Measurements from ENCODE around the gene EXOC8. TPM values are rescaled to one million over a fixed set of nuclear protein-coding genes. Genes with fewer than 3 reads are reported as not detected.
A peak's percentile ranks its signal among the peaks of the same experiment; 100 is the strongest.

EXOC8 gene
- total and polyA plus RNA-seq, 8 donors = 1.8 to 21.8 (median 7.7) TPM

- DNase-seq = peak in 1 of 2 donors; percentile 28
- 0 to 1% (median 1%) methylated on average over 37 to 43 of the region's 43 CpGs for WGBS, 5 donors
Measured at GRCh38 chr1:231338270-231339128, 847 bp upstream of the EXOC8 start, which contains the start of gene SPRTN. Gene SPRTN (plus strand): TSS chr1:231338293. CDS start chr1:231338384, 91 bp downstream.

GRCh38 chr1:231337043-231337471 is 595 bp downstream of the EXOC8 start:
- Histone ChIP-seq H3K9me3 (no peaks in the 10 kb centered on the region), H3K4me1 (peaks cover 41 to 76% (median 66%) of the 10 kb centered on the region in 4 donors), H3K36me3 (peaks cover 0 to 15% (median 9%) of the 10 kb centered on the region in 4 donors), H3K4me3 (peak overlapping the region; percentile 82 to 95 (median 90)), H3K27ac (peak overlapping the region; percentile 92 to 97 (median 95)), H3K27me3 (no peaks in the 10 kb centered on the region)
- 0 to 2% (median 1%) methylated on average over 3 to 32 of the region's 32 CpGs for WGBS, 5 donors
- DNase-seq = no peak
- intact Hi-C loops (cut with DNase I; ENCODE audit: low total_unique reads) = no loop called here
- no peak for TF ChIP-seq POLR2A (IDR thresholded peaks at IDR 0.05)
- TF ChIP-seq EP300 (IDR thresholded peaks at IDR 0.05) = no peak
- TF ChIP-seq POLR2AphosphoS5 (IDR thresholded peaks at IDR 0.05) = no peak
- TF ChIP-seq CTCF (IDR thresholded peaks at IDR 0.05) = no peak

More at GRCh38 chr1:231338270-231339128, 847 bp upstream of the EXOC8 start, which contains the start of gene SPRTN:
- Histone ChIP-seq H3K27ac (peak within 1 kb of the TSS; percentile 92 to 97 (median 95)), H3K4me3 (peak within 1 kb of the TSS; percentile 82 to 95 (median 90)), H3K9me3 (no peaks in the 10 kb centered on the region), H3K36me3 (peaks cover 5 to 28% (median 21%) of the 10 kb centered on the region in 4 donors), H3K4me1 (peaks cover 41 to 61% (median 56%) of the 10 kb centered on the region in 4 donors), H3K27me3 (no peaks in the 10 kb centered on the region)
- intact Hi-C loops (cut with DNase I; ENCODE audit: low total_unique reads) = no loop called here
- TF ChIP-seq CTCF (IDR thresholded peaks at IDR 0.05) = no peak
- TF ChIP-seq POLR2AphosphoS5 (IDR thresholded peaks at IDR 0.05) = peak in 1 of 3 donors; percentile 4
- TF ChIP-seq EP300 (IDR thresholded peaks at IDR 0.05) = no peak
- no peak for TF ChIP-seq POLR2A (IDR thresholded peaks at IDR 0.05)

GRCh38 chr1:231335663-231336602 is 1.7 kb downstream of the EXOC8 start:
- peak in 1 of 2 donors; percentile 20 for DNase-seq
- 39 to 61% (median 52%) methylated on average over 21 of the region's 21 CpGs for WGBS, 5 donors
- Histone ChIP-seq H3K27me3 (no peaks in the 10 kb centered on the region), H3K27ac (peak overlapping the region in 2 of 5 donors; percentile 1 to 95), H3K4me1 (peaks cover 41 to 80% (median 69%) of the 10 kb centered on the region in 4 donors), H3K9me3 (no peaks in the 10 kb centered on the region), H3K4me3 (peak overlapping the region; percentile 82 to 95 (median 90)), H3K36me3 (peaks cover 0 to 18% (median 12%) of the 10 kb centered on the region in 4 donors)
- TF ChIP-seq POLR2AphosphoS5 (IDR thresholded peaks at IDR 0.05) = no peak
- TF ChIP-seq CTCF (IDR thresholded peaks at IDR 0.05) = no peak
- no peak for TF ChIP-seq POLR2A (IDR thresholded peaks at IDR 0.05)
- TF ChIP-seq EP300 (IDR thresholded peaks at IDR 0.05) = no peak
- intact Hi-C loops (cut with DNase I; ENCODE audit: low total_unique reads) = no loop called here

- no peaks in the 10 kb centered on the region for H3K27me3 ChIP-seq
- H3K9me3 ChIP-seq = no peaks in the 10 kb centered on the region
- TF ChIP-seq EP300 (IDR thresholded peaks at IDR 0.05) (no peak), POLR2AphosphoS5 (IDR thresholded peaks at IDR 0.05) (no peak), POLR2A (IDR thresholded peaks at IDR 0.05) (no peak)
- intact Hi-C loops (cut with DNase I; ENCODE audit: low total_unique reads) = no loop called here
- peak overlapping the region; percentile 82 to 95 (median 90) for H3K4me3 ChIP-seq
- 86 to 90% (median 87%) methylated on average over 6 of the region's 6 CpGs for WGBS, 5 donors
- no peak for DNase-seq
- H3K27ac ChIP-seq = no peak overlapping the region
- peaks cover 0 to 16% (median 12%) of the 10 kb centered on the region in 4 donors for H3K36me3 ChIP-seq
- H3K4me1 ChIP-seq = peaks cover 41 to 74% (median 64%) of the 10 kb centered on the region in 4 donors
Measured at GRCh38 chr1:231334952-231335351, 2.7 kb downstream of the EXOC8 start.

Data from stomach (tissue), 9 donors.